Glomerular visceral epithelial cell (primary cell): Measurements from ENCODE around the gene CBR3.
A peak's percentile ranks its signal among the peaks of the same experiment; 100 is the strongest.

ENCODE experiments used
- DNase-seq: peaks from one replicate; pipeline ENCODE4 v3.0.0-alpha.2; 2016; ENCODE audit errors: extremely low spot score

CBR3 gene

GRCh38 chr21:36183144-36183795, 48.4 kb downstream of the CBR3 start:
- DNase-seq: no peak

GRCh38 chr21:36184545-36184944, 49.7 kb downstream of the CBR3 start:
- DNase-seq: no peak

- DNase-seq: no peak
Observed at GRCh38 chr21:36185523-36185922, 50.6 kb downstream of the CBR3 start.

GRCh38 chr21:36186081-36186480, 51.2 kb downstream of the CBR3 start:
- DNase-seq: no peak

GRCh38 chr21:36186506-36187399, 51.9 kb downstream of the CBR3 start:
- DNase-seq: no peak

GRCh38 chr21:36188081-36188681, 53.3 kb downstream of the CBR3 start:
- no peak for DNase-seq

- DNase-seq: no peak
Observed at GRCh38 chr21:36188937-36189336, 54.1 kb downstream of the CBR3 start.

- no peak for DNase-seq
Observed at GRCh38 chr21:36190736-36191135, 55.9 kb downstream of the CBR3 start.

- DNase-seq: peak; percentile 87
Observed at GRCh38 chr21:36193200-36193599, 58.3 kb downstream of the CBR3 start.

GRCh38 chr21:36194024-36194423, 59.1 kb downstream of the CBR3 start:
- no peak for DNase-seq

GRCh38 chr21:36195613-36196012, 60.7 kb downstream of the CBR3 start:
- DNase-seq: no peak
